ENCODE results near the gene THRSP.

Gene THRSP

GRCh38 chr11:78061088-78061920 is 2.4 kb upstream of the THRSP start:
- DNase-seq (ENCODE audit: low read depth): no peak
- no peak overlapping the region for H3K4me3 ChIP-seq (ENCODE audit: control insufficient read depth, low read depth, low read length)
- no peak for TF ChIP-seq CTCF (conservative IDR thresholded peaks at IDR 0.05; ENCODE audit: control insufficient read depth, insufficient read depth, low read depth, low read length)

GRCh38 chr11:78061921-78062311 is 1.7 kb upstream of the THRSP start:
- no peak for DNase-seq (ENCODE audit: low read depth)
- no peak overlapping the region for H3K4me3 ChIP-seq (ENCODE audit: control insufficient read depth, low read depth, low read length)
- TF ChIP-seq CTCF (conservative IDR thresholded peaks at IDR 0.05; ENCODE audit: control insufficient read depth, insufficient read depth, low read depth, low read length): no peak

GRCh38 chr11:78062671-78063070 is 990 bp upstream of the THRSP start:
- TF ChIP-seq CTCF (conservative IDR thresholded peaks at IDR 0.05; ENCODE audit: control insufficient read depth, insufficient read depth, low read depth, low read length): no peak

GRCh38 chr11:78065203-78065602 is 1.5 kb downstream of the THRSP start:
- no peak for TF ChIP-seq CTCF (conservative IDR thresholded peaks at IDR 0.05; ENCODE audit: control insufficient read depth, insufficient read depth, low read depth, low read length)
- no peak for DNase-seq (ENCODE audit: low read depth)
- H3K4me3 ChIP-seq (ENCODE audit: control insufficient read depth, low read depth, low read length): no peak overlapping the region

More at GRCh38 chr11:78062671-78063070, 990 bp upstream of the THRSP start:
- no peak overlapping the region for H3K4me3 ChIP-seq (ENCODE audit: control insufficient read depth, low read depth, low read length)
- DNase-seq (ENCODE audit: low read depth): no peak

GRCh38 chr11:78066471-78066870 is 2.8 kb downstream of the THRSP start:
- no peak overlapping the region for H3K4me3 ChIP-seq (ENCODE audit: control insufficient read depth, low read depth, low read length)
- no peak for TF ChIP-seq CTCF (conservative IDR thresholded peaks at IDR 0.05; ENCODE audit: control insufficient read depth, insufficient read depth, low read depth, low read length)
- no peak for DNase-seq (ENCODE audit: low read depth)

- DNase-seq (ENCODE audit: low read depth): no peak
- TF ChIP-seq CTCF (conservative IDR thresholded peaks at IDR 0.05; ENCODE audit: control insufficient read depth, insufficient read depth, low read depth, low read length): no peak
- no peak overlapping the region for H3K4me3 ChIP-seq (ENCODE audit: control insufficient read depth, low read depth, low read length)
Observed at GRCh38 chr11:78067704-78068103, 4.0 kb downstream of the THRSP start.

Measured in fibroblast of mammary gland (primary cell).